GM18520 (cell line): Measurements from ENCODE around the gene PSEN1.

ENCODE experiments used
- ATAC-seq: cut with Tn5 transposase; IDR thresholded peaks from one replicate; pipeline ENCODE4 v1.9.1; 2021; ENCODE audit not compliant: unreplicated experiment

PSEN1 gene

DNA sequence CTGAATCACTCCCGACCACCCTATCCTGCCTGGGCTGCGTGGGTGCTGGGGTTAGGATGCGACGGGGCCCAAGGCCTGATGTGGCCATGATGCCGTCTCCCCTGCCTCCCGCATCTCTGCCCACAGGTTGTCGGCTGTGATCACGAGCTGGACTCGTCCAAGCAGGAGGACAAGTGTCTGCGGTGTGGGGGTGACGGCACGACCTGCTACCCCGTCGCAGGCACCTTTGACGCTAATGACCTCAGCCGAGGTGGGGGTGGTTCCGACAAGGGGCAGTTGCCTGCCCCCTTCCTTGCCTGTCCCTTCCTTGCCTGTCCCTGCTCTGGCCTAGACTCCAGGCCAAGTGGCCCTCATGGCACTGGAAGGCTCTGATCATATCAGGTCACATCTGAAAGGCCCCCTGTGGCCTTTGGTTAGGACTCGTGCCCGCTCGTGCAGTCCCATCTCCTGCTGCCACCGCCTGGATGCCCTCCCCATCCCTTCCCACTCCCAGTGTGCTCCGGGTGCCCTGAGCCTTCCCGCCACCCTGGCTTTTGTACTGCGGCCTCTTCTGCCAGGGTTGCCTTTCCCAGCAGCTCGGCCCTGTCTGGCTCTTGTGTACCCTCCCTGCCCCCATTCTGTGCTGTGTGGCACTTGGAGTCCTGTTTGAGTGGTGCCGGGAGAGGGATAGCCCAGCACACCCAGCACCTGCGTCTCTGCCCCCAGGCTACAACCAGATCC lies 114.6 kb downstream of the PSEN1 start:
- ATAC-seq: no peak

DNA sequence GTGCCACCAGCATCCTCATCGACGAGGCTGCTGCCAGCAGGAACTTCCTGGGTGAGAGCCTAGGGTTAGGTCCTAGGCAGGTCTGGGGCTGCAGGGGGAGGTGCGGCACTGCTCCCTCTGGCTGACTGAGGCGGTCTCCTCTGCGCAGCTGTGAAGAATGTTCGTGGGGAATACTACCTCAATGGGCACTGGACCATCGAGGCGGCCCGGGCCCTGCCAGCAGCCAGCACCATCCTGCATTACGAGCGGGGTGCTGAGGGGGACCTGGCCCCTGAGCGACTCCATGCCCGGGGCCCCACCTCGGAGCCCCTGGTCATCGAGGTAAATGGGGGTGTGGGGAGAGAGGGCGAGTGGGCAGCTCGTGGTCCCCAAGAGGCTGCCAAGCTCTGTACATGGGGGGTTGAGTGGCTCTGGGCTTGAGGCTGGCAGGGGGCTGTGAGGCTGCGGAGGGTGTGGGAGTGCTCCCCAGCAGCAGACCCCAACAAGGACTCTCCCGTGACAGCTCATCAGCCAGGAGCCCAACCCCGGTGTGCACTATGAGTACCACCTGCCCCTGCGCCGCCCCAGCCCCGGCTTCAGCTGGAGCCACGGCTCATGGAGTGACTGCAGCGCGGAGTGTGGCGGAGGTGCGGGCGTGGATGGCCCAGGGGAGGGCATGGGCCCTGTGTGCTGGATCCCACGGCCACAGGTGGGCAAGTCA lies 115.4 kb downstream of the PSEN1 start:
- ATAC-seq: no peak

DNA sequence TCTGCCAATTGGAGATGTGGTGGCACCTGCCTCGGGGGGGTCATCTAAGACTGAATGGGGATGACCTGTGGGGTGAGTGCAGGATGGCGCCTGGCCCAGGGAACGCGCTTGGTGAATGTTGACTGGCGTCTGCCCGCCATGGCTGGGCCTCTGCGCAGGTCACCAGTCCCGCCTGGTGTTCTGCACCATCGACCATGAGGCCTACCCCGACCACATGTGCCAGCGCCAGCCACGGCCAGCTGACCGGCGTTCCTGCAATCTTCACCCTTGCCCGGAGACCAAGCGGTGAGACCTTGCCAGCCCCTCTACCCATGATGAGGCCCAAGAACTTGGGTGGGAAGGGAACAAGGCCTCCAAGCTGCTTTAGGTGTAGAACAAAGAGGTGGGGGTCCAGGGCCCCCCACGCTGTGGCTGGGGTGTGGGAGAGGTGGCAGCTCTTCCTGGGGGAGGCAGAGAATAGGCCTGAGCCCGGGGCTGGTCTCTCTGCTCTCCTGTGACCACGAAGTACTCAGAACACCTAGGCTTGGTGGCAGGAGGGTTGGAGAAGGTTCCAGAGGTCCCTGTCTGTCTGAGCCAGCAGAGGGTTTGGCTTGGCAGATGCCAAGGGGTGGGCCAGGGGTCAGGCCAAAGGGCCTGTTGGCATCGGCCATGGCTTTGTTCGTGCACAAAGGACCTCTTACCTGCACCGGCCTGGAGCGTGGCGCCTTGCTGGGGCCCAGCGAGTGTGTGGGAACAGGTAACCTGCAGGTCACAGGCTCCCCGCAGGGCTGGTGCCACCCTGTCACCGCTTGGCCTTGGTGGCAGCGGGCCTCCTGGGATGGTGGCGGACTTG lies 116.4 kb downstream of the PSEN1 start:
- ATAC-seq: no peak

DNA sequence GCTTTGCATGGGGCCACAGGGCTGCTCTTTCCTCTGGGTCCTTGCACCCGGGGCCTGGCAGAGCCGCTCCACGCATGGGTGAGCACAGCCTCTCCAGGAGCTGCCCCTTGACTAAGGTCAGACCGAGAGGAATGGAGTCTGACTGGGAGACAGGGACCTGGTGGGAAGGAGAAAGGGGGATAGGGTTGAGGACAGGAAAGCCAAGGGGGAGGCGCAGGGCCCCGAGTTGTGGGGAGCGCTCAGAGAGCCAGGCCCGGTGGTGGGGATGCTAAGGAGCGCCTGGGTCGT lies 117.0 kb downstream of the PSEN1 start:
- no peak for ATAC-seq

- no peak for ATAC-seq
These were observed 117.4 kb downstream of the PSEN1 start for GRCh38 chr14:73253721-73254120.

DNA sequence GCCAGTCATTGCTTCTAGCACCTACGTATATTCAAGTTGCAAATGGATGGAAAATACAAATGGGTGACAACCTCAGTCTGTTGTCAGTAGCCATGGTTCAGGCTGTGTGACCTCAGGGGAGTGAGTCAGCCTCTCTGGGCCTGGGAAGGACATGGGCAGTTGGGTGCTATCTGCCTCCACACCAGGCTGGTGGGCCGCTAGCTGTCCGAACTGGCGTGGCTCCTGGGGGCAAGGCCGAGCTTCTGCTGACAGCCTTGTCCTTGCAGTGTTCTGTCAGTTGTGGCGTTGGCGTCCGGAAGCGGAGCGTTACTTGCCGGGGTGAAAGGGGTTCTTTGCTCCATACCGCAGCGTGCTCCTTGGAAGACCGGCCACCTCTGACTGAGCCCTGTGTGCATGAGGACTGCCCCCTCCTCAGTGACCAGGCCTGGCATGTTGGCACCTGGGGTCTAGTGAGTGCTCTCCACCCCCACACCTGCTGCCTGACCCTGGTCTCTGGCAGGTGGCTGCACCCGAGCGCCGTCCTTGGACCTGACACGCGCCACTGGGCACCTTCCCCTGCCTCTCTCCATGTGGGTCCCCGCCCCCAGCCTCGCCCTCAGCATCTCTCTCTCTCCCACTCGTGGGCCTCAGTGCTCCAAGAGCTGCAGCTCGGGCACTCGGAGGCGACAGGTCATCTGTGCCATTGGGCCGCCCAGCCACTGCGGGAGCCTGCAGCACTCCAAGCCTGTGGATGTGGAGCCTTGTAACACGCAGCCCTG lies 118.1 kb downstream of the PSEN1 start:
- no peak for ATAC-seq

GRCh38 chr14:73255005-73255400 lies 118.7 kb downstream of the PSEN1 start:
- ATAC-seq: no peak

DNA sequence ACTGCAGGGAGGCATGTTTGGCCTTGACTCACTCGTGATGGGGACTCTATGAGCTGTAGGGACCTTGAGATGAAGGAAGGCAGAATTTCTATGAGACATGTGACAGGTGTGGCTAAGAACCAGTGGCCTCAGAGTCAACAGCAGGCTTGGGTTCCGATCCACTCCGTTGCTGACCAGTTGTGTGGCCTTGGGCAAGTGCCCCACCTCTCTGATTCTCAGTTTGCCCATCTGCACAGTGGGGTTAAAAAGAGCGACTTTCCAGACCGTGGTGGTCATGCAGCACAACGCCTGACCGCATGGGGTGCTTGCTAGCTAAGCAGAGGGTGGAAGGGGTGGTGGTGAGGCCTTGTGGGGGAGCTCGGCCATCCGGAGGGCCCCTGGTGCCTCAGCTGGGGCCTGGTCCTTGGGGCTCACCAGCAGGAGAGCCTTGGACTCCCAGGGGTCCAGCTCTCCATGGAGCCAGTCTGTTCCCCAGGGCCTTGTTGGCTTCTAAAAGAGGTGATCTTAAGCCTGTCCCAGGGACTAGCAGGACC lies 119.5 kb downstream of the PSEN1 start:
- no peak for ATAC-seq

GRCh38 chr14:73258076-73258475 lies 121.8 kb downstream of the PSEN1 start:
- no peak for ATAC-seq

DNA sequence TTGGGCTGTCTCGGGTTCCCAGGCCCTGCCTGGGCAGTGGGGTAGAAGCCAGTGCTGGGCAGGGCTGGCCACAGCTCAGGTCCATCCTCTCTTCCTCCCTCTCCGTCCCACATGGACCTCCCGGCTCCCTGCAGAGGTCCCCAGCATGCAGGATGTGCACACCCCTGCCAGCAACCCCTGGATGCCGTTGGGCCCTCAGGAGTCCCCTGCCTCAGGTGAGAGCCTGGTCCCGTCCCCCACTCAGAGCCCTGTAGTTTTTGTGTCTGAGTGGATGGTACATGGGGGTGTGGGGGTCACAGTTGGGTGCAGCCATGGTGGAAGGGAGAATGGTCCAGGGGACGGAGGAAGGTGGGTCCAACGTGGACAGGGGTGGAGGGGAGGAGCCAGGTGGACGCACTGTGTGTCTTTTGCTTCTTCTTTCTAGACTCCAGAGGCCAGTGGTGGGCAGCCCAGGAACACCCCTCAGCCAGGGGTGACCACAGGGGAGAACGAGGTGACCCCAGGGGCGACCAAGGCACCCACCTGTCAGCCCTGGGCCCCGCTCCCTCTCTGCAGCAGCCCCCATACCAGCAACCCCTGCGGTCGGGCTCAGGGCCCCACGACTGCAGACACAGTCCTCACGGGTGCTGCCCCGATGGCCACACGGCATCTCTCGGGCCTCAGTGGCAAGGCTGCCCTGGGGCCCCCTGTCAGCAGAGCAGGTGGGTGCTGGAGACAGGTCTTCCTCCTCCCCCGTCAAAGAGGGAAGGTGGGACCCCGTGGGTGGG lies 122.7 kb downstream of the PSEN1 start:
- ATAC-seq: no peak

DNA sequence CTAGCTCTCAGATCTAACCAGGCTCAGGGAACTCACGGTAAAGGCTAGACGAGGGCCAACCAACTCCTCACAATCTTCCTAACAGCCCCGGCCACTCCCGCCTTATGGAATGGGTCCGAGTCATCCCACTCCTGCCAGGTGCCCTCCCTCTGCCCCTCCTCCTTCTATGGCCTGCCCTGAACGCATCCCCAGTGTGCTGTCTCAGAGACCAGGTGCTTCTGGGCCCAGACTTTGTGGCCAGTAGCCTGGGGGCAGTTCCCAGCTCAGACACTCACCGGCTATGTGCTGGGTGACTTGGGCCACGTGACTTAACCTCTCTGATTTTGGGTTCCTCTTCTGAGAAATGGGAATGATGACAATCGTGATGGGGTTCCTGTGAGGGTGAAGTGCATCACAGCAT lies 123.5 kb downstream of the PSEN1 start:
- no peak for ATAC-seq

- ATAC-seq: no peak
These were observed 124.3 kb downstream of the PSEN1 start for GRCh38 chr14:73260574-73260973.

DNA sequence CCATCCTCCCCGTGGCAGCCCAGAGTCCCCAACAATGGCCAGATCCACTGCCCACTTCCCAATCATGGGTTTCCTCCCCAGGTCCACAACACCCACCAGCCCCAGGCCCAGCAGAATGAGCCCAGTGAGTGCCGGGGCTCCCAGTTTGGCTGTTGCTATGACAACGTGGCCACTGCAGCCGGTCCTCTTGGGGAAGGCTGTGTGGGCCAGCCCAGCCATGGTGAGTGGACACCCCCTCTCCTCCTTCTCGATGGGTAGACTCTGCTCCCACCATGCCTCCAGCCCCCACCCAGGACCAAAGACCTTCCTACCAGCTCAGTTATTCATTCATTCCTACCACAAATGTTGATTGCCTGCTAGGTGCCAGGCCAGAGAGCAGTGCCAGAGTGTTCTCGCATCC lies 124.8 kb downstream of the PSEN1 start:
- ATAC-seq: no peak

DNA sequence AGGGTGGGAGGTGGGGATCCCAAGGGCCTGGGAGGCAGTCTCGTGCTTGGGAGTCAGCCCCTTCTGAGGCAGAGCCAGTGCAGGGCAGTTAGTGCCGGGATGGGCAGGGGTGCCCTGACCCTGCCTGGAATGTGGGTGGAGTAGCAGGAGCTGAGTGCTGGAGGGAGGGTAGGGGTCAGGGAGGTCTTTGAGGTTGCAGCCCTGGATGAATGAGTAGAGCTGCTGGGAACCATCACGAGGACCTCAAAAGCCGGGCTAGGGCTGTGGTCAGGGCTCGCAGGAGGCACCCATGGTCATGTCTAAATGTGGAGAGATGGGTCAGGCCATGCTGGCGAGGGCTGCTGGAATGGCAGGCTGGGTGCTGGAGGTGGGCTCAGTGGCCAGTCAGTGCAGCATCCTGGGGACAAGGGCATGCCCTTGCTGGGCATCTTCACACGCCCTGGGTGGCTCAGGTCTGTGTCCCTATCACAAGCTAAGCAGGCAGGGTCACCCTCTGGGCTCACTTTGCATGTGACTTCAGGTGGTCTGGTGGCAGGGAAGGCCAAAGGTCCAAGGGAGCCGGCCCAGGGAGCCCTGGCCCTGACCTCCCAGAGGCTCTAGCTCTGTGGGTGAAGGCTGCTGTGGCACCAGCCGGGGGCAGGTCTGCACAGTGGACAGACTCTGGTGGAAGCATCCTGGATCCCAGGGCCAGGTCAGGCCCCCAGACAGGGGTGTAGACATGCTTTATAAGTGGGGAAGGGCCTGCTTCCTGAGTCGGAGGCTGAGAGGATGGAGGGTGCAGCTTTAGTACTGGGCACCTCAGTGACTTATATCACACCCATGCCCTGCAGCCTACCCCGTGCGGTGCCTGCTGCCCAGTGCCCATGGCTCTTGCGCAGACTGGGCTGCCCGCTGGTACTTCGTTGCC lies 125.5 kb downstream of the PSEN1 start:
- ATAC-seq: no peak

- ATAC-seq: no peak
These were observed 126.3 kb downstream of the PSEN1 start for GRCh38 chr14:73262427-73263183.

- ATAC-seq: no peak
These were observed 127.3 kb downstream of the PSEN1 start for GRCh38 chr14:73263606-73264005.

DNA sequence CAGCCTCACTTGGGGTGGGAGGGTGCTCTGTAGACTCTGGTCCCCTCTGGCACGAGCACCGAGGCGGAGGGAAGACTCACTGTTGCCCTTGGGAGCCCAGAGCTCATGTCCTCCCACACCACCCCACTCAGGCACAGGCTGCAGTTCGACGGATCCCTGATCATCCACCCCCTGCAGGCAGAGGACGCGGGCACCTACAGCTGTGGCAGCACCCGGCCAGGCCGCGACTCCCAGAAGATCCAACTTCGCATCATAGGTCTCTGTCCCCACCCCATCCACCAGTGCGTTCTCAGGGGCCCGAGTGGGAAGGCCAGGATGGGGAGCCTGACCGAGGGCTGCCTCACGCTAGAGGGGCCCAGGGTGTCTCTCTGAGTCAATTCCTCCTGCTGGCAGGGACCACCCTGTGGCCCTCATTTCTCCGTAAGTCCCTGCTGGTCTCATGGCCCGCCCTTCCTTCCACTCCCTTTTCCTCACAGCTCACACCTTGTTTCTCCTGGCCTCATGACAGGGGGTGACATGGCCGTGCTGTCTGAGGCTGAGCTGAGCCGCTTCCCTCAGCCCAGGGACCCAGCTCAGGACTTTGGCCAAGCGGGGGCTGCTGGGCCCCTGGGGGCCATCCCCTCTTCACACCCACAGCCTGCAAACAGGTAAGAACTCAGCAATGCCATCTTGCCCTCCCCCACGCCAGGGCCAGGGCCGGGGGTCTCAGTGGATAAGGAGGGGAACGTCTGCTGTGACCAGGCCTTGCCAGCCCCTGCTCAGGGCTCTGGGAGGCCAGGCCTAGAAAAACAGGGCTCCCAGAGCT lies 128.0 kb downstream of the PSEN1 start:
- ATAC-seq: no peak
